GM12874 (cell line): Measurements from ENCODE around the gene KCNH1.

Experiments
- TF ChIP-seq, protein P1 (sequence below): IDR thresholded peaks from 2 replicates; pipeline ENCODE4 v1.5.1; 2011; ENCODE audit warnings: low read depth, mild to moderate bottlenecking, control low read depth, low read length, moderate library complexity; ENCODE audit not compliant: insufficient read depth

The KCNH1 gene

DNA sequence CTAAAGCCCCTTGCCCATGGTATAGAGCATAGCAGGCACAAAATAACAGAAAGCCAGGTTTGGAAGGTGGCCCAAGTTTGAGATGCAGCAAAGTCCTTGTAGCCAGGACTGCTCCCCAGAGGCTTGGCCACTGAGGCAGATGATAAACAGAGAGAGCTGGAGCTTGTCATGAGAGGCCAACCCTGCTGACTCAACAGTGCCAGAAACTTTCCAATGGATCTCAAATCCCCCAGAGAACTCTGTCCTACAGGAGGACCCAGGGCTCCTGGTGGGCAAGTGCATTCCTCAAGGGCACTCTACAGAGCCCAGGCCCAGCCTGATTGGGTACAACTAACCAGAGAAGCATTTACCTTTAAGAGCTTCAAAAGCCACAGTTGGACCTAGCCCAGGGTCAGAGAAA lies 280.7 kb downstream of the KCNH1 start:
- TF ChIP-seq, protein P1, sequence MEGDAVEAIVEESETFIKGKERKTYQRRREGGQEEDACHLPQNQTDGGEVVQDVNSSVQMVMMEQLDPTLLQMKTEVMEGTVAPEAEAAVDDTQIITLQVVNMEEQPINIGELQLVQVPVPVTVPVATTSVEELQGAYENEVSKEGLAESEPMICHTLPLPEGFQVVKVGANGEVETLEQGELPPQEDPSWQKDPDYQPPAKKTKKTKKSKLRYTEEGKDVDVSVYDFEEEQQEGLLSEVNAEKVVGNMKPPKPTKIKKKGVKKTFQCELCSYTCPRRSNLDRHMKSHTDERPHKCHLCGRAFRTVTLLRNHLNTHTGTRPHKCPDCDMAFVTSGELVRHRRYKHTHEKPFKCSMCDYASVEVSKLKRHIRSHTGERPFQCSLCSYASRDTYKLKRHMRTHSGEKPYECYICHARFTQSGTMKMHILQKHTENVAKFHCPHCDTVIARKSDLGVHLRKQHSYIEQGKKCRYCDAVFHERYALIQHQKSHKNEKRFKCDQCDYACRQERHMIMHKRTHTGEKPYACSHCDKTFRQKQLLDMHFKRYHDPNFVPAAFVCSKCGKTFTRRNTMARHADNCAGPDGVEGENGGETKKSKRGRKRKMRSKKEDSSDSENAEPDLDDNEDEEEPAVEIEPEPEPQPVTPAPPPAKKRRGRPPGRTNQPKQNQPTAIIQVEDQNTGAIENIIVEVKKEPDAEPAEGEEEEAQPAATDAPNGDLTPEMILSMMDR, result no peak

DNA sequence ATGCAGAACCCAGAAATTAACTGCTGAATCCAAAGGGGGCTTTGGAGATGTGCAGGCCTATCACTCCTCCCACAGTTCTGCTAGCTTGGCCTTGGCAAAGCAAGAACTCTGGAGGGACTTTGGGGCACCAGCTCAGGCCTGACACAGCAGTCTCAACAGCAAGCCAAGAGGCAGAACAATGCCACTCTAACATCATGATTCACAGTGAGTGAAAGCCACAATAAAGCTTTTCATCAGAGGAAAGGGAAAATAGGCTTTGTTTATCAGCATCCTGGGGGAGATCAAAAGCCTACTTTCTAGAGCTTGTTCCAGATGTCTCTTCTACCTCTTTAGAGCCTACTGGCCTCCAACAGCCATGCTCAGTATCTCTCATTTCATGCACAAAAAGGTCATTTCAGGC lies 283.4 kb downstream of the KCNH1 start:
- TF ChIP-seq, protein P1, result no peak

DNA sequence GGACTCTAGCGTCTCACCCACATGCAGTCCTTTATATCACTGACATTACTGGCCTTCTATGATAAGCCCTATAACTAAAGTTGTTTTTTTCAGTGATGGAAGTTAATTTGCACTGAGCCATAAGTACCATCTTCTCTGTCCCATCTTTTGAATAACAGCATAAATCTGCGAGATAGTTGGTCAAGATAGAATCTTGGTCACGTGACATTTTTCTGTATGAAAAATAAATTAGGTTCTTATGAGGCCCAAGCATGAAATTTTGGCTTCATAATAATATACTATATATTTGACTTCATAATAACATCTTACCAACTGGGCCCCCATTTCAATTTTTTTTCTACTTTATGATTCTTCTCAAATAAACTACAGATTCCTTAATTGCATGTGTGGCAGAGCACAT lies 285.5 kb downstream of the KCNH1 start:
- TF ChIP-seq, protein P1, result no peak

DNA sequence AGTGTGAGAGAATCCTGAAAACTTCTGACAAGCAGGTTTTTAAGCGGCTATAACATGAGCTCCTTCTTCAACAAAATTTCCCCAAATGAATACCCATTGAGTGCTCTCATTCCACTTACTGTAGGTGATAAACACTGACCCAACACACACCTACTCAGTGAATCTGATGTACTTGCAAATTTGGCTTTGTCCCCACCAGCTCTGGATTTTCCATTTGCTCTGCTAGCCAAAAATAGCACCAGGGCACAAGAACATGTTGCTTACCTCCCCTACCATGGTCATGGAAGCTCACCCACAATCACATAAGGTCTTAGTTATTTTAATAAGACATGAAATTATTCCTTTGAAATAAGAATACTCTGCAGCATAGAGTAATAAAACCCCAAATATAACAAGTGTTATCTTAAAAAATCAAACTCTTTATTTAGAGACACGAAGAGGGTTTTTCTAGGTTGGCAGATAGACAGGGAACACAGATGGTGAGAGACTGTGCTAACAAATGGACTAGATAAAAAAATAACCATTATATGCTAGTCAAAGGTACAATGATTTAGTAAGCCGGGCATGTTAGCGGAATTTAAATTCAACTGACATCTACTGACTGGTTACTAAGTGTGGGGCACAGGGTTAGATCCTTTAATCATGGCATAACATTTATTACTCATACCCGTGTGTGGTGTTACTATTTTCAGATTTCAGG lies 291.9 kb downstream of the KCNH1 start:
- TF ChIP-seq, protein P1, result no peak

DNA sequence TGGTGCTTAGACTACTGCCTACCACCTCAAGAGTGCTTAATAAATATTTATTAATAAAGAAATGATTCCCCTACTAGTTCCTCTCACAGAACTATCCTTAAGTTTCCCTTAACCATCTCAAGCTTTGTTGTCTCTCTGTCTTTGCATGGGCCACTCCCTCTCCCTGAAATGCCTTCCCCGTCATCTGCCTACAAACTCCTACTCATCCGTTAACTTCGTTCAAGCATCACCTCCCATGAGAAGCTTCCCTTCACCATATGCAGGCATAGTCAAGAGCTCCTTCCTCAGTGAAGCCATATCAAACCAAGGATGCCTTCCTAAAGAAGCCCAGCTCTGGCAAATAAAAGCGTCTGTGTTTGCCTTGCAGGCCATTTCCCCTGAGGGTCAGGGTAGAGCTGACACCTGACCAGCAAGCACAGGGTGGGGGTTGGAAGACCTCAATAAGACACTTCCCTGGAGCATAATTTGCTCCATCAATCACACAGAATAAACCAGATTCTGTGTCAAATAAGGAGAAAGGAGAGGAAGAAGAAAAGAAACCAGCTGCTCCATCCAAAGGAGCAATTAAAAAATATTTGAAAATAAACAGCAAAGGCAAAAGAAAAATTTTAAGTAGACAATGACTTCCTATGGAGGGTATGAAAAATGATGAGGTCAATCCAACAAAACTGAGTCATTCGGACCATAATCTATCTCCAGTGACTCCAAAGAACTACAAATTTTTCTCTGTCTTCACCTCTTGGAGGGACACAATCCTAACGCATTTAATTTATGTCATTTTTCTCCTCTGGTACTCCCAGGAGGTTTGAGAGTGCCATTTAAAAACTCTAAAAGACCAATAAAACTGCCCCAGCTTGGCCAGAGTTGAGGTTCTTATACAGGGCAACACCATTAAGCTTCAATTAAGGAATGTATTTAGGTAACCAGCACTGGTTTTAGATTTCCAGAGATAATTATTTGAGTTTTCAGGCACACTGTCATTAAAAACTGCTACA lies 303.6 kb downstream of the KCNH1 start:
- TF ChIP-seq, protein P1, result no peak

DNA sequence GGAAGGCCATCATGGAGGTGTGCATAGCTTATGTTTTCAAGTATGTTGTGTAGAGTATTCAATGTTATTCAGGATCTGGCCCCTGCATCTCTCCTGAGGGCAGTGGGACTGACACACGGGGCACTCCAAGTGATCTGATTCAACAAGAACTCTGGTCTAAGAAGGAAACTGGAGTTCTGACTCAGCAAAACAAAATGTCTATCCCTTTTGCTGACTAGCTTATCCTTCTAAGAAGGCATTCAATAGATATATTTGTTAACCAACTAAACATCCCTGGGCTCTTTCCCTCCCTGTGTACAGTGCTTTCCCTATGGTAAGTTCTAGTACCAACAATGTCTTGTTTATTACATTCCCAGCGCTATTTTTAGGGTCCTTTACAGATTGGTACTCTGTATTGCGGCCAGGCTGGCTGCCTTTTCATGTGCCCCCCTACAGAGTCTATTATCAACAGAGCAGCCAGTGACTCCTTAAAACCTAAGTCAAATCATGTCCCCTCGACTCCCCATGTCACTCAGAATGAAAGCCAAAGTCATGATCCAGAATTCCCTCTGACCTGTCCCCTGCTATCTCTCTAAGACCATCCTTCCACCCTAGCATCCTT lies 304.9 kb downstream of the KCNH1 start:
- TF ChIP-seq, protein P1, result no peak

DNA sequence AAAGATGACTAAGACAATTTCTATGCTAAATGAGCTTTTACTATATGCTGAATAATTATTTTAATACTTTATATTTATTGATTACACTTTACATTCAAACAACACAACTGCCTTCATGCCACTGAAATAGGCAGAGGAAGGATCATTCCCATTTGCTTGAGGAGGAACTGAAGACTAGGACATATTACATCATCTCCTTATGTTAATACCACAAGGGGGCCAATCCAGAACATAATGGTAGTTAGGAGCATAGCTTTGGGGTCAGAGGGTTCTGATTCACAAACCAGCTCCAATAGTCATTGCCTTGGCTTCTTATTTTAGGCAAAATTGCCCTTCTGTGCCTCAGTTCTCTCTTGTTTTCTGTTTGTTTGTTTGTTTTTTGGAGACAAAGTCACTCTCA lies 306.5 kb downstream of the KCNH1 start:
- TF ChIP-seq, protein P1, result no peak
